Measurements from ENCODE around the gene EFNA5. TPM values are rescaled to one million over a fixed set of nuclear protein-coding genes. Genes with fewer than 3 reads are reported as not detected.
"Not testable (repeated sequence)": the region's sequence is repeated elsewhere in the genome, so short reads cannot be mapped to it uniquely, and the experiment has no call there.

The EFNA5 gene
- total RNA-seq, 1 donor from 2014 or later: 0.23 TPM

DNA sequence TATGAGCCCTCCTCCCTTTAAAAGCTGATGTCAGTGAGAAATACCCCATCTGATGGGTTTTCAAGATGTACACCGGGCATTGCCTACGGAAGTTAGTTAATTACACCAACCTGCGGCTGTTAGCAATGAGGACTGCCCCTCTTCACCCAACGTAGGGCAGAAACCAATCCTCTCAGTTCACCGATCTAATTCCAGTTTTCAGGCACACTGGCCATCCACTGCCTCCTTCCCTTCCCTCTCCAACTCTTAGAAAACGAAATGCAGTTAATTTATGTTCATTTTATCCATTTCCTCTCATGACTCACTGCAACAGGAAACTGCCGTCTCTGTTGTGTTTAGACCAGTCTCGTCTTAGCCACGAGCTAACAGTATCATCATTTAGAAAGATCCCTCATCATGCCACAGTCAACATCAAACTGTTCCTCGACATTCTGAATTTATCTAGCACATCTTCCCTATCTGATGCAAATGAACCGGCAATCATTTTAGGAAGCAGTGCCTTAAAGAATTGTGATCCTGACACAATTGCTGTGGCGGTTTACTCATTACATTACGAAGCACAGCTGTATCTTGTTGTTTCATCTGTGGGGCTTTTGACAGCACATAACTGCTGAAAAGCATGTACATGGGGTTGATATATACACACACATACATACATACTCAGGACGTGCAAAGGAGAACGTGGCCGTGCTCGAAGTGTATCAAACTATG, 168.6 kb downstream of the EFNA5 start:
- intact Hi-C loops (cut with micrococcal nuclease): loop anchor here (2.0 to 10.0 kb wide), 3 partner anchors 15 to 117 kb away; no protein-coding TSS in a partner anchor

DNA sequence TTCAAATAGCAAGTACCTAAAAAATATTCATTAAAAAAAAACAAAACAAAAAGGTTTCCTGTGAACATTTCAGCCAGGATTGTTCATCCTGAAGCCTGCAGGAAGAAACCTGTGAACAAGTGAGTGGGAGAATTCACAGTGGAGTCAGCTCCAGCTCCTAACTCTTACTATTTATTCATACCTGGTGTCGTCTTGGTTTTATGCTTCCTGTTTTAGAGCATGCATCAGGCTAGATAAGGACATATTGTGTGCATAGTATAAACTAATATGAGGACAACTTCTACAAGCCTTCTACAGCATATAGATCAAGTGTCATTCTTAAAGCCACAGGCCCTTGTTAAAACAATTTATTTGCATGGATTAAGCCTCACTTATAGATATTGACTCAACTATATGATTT, 169.9 kb downstream of the EFNA5 start:
- intact Hi-C loops (cut with micrococcal nuclease): loop anchor here (5.0 to 10.0 kb wide), 2 partner anchors 71 to 116 kb away; no protein-coding TSS in a partner anchor

DNA sequence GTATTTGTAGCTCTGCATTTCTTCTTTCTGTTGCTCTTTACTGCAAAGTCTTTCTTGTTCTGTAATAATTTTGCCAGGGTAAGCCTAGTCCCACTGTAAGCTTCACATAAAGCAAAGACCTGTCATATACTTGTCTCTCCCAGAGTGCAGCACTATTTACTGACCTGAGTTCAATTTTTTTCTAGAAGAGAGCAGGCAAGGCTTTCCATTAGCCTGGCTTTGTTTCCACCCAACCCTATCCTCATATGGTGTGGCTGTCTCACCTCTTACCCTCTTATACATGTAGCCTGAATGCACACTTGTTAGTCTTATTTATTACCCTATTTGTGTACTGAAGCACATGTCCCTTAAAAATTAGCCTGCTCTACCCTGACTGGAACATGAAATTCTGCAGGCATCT, 170.4 kb downstream of the EFNA5 start:
- intact Hi-C loops (cut with micrococcal nuclease): loop anchor here (5.0 to 10.0 kb wide), 2 partner anchors 72 to 116 kb away; no protein-coding TSS in a partner anchor

DNA sequence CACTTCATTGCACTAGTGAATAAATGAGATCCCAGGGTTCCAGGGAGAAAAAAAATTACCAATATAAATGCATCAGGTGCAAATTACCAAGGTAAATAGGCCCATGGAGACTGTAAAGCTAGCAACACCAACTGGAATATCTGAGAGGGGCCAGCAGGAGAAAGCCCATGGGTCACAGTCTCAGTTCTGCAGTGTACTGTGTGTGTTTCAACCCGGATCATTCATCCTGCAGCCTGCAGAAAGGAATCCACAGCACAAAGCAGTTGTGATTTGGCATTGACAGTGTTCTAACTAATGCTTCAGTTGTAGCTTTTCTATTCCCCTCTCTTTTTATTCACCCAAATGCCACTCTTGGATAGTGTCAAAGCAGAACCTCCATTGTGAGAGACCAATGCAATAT, 171.0 kb downstream of the EFNA5 start:
- intact Hi-C loops (cut with micrococcal nuclease): loop anchor here (5.0 to 10.0 kb wide), 2 partner anchors 73 to 115 kb away; no protein-coding TSS in a partner anchor

DNA sequence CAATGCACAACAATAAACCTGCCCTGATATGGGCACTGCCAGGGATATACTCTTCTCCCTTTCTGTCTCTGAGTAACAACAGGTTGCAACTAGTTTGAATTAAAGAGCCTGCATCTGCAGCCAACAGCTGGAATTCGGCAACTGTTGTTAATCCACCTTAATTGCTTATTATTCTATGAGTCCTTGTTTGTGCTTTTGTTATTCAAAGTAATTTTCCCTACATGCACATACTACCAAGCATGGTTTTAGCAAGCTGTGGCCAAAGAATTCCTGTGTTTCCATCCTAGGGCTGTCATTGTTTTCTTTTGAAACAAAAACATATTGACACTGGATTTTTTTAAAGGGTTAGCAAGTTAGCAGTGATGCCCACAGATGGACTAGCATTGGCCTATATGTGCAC, 171.5 kb downstream of the EFNA5 start:
- intact Hi-C loops (cut with micrococcal nuclease): no loop called here

DNA sequence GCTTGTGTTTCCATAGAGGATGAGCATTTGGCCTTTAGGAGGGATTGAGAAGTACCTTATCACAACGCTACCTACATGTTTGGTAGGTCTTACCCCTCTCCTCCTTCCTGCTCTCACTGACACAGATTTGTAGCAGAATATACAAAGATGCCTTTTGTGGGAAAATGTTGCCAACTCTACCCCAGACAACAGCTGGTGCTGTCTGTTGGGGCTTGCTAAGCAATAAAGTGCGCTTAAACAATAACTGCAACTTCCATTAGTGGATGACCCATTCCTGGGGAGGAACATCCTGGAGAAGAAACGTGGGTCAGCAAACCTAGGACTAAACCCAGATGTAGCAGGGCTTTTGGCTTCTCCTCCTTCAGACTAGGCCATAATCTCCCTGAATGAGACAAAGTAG, 174.3 kb downstream of the EFNA5 start:
- intact Hi-C loops (cut with micrococcal nuclease): no loop called here

DNA sequence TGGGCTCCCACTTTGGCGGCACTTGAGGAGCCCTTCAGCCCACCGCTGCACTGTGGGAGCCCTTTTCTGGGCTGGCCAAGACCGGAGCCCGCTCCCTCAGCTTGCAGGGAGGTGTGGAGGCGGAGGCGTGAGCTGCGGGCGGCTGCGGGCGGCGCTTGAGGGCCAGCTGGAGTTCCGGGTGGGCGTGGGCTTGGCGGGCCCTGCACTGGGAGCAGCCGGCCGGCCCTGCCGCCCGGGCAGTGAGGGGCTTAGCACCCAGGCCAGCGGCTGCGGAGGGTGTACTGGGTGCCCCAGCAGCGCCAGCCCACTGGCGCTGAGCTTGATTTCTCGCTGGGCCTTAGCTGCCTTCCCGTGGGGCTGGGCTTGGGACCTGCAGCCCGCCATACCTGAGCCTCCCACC, 176.6 kb downstream of the EFNA5 start:
- intact Hi-C loops (cut with micrococcal nuclease): not testable (repeated sequence)

DNA sequence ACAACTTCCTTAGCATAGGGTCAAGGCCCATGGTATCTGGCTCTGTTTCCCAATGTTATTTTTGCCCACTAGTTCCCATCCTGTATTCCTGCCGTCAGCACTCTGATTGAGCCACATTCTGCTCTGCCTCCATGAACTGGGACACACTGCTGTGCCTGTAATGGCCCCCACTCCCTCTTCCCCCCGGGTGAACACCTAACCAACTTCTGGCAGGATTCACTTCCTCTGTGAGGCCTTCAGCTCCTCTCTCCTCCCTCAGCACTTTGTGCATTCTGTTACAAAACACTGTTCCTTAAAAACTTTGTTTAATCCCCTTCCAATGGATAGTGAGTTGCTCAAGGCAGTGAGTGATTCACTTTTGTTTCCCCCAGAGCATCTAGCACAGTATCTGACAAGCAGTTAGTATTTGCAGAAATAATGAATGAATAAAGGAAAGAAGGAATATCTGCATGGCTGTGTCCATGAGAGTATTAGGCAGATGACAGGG, 183.6 kb downstream of the EFNA5 start:
- intact Hi-C loops (cut with micrococcal nuclease): loop anchor here (2.0 to 10.0 kb wide), 2 partner anchors 16 to 188 kb away; partner anchors contain the start of gene EFNA5

DNA sequence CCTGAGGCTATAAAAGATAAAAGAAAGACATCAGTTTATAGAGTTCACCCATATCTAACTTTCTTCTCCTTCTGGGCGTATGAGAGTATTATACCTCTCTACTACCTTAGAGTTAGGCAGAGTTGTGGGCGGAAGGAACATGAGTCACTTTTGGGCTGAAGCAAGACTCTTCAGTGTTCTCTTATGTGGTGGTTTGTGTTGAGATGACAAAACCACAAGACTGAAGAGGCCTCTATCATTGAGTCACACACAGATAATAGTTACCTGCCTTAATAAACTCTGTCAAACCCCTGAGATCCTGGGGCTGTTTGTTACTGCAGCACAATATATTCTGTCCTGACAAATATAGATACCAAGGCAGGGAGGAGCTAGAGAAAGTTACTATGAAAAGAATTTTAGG, 184.2 kb downstream of the EFNA5 start:
- intact Hi-C loops (cut with micrococcal nuclease): loop anchor here (2.0 to 10.0 kb wide), 2 partner anchors 16 to 188 kb away; partner anchors contain the start of gene EFNA5

DNA sequence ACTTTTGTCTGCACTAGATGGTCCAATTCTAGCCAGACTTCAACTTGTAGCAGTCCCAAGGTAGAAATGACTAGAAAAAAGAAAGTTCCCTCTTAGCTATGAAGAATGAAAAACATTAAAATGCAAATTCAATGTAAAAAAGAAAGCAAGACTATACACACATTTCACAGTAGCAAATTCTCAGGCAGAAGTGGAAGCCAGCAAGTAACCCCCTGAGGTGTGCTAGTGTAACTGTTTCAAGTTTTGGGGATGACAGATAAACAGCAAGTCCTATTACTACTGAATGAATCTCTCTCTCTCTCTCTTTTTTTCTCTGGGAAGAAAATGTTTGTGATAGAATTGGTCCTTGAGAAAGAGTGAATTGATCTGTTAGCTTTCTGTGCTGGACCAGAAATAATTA, 185.6 kb downstream of the EFNA5 start:
- intact Hi-C loops (cut with micrococcal nuclease): loop anchor here (10.0 kb wide), 1 partner anchor 190 kb away; the partner anchor contains the start of gene EFNA5

DNA sequence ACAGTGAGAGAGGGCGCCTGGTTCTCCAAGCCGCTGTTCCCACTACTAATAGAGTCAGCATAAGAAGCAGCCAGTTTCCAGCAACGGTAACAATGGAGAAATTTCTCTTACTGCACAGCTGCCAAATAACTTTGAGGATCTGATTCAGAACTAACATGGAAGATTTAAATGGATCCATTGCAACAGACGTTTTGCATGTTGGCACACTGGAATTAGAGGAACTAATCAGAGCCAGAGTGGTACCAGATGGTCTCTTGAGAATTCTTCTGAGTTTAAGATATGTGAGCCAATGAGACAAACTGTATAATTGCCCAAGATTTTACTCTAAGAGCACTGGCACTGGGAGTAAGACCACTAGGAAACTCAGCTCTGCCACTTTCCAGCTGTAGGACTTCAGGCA, 186.5 kb downstream of the EFNA5 start:
- intact Hi-C loops (cut with micrococcal nuclease): loop anchor here (10.0 kb wide), 1 partner anchor 191 kb away; the partner anchor contains the start of gene EFNA5

DNA sequence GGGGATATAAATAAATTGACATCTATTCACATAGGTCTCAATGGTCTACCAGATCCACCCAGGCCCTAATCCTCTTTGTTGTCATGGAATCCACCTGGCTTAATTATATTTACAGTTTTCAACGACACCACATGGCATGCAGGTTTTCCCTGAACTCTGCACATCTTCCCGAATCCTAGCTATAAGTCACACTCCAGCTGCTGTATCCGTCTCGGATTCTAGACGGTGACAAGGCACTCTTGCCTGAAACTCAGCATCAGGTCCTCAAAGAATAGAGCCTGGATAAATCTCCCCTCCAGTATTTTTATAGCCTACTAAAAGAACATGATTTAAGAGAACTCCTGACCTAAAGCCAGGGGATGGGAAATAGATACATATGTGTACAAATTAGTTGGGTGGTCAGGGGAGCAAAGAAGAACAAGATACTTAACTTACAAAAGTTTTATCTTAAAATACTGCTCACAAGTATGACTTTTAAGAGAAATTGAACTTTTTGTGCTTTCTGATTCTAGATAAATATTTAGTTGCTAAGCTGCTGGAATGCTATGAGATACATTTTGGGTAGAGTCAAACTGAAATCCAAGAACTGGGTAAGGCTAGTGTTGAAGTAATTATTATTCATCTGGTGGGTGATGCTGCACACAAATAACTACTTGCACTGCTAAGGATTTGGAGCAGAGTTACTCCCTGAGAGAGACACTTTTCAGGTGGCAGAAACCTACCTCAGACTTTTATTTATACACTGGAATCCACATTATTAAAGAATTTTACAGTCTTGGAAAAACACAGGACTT, 187.3 kb downstream of the EFNA5 start:
- intact Hi-C loops (cut with micrococcal nuclease): loop anchor here (10.0 kb wide), 1 partner anchor 191 kb away; the partner anchor contains the start of gene EFNA5

DNA sequence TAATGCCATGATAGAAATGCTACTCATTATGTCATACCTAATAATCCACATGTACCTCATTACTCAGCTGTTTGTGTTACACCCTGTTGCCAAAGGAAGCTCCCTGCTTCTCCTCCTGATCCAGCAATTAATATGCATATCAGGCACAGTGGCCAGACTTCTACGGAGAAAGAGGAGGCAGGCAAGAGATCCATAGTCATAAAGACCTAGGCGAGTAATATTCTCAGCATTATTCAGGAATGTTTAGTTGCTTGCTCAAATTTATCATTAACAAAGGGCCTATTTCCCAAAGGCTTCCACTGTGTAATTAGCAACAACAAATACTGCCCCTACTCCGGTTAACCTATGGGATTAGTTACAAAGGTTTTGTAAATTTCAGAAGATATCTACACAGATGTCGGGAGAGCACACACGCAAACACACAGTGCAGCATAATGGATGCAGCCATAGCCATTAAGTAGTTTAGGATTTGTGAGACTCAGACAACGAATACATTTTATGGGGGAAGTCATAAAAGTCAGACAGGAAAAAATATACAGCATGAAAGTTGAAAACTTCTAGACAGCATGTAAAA, 192.6 kb downstream of the EFNA5 start:
- intact Hi-C loops (cut with micrococcal nuclease): loop anchor here (5.0 kb wide), 1 partner anchor 91 kb away; no protein-coding TSS in a partner anchor

DNA sequence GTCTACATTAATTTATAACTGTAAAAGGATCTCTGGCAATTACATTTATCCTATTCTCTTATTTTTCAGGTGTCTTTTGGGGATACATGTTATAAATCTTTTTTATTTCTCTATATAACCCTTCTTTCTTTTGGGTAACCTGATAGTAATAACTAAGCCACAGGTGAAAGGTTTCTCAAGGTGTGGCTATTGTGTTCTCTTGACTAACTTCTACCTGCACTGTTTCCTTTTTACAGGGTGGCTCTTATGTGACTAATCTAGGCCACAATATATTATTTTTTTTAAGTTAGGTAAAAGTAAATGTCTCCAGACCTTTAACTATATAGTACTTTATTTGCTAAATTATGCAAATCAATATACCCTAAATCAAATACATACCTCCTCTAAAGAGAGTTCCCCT, 193.2 kb downstream of the EFNA5 start:
- intact Hi-C loops (cut with micrococcal nuclease): loop anchor here (5.0 kb wide), 1 partner anchor 90 kb away; no protein-coding TSS in a partner anchor

DNA sequence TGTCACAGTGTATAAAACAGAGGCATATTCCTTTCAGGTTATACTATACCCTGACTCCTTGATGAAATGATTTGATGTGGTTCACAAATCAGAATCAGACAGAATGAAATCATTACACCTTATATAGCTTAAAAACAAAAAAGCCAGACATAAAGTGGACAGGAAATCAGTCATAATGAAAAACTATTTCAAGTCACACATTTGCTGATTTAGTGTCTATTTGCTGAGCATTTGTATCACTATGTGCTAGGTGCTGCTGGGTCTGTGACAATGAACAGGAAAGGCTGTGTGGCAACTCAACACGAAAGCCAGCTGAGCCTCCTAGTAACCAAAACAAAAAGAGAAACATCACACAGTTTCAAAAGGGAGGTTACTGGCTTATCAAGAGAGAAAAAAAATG, 194.0 kb downstream of the EFNA5 start:
- intact Hi-C loops (cut with micrococcal nuclease): loop anchor here (5.0 kb wide), 1 partner anchor 89 kb away; no protein-coding TSS in a partner anchor

DNA sequence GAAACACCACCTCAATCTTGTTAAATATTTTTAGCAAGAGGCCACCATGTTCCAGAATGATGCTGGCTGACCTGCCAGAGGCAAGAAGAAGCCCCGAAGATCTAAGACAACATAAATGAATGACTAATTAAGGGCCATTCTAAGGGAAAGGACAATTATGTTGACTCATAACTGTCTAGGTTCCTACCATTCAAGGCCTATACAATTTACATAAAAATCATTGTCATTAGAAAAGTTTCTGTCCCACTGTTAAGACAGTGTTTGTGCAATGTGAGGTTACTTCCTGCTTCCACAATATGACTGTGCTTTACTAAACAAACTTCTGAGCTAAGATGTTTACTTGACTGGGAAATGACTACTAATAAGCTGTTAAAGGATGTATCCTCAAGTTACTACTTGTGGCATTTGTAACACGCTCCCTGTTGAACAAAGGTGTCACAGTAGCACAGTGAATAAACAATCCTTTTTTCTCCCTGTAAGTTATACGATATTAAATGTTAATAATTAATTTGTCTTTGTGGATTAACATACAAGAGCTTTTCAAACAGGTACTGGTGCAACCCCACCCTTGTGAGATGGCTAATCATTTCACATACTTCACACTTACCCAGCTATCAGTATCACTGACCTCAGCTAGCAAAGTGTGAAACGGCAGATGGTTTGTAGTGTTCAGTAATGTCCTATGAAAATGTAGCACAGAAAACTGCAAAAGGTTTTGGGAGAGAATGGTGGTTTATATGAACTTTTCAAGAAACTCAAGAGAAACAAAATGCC, 195.8 kb downstream of the EFNA5 start:
- intact Hi-C loops (cut with micrococcal nuclease): loop anchor here (5.0 kb wide), 1 partner anchor 88 kb away; no protein-coding TSS in a partner anchor

DNA sequence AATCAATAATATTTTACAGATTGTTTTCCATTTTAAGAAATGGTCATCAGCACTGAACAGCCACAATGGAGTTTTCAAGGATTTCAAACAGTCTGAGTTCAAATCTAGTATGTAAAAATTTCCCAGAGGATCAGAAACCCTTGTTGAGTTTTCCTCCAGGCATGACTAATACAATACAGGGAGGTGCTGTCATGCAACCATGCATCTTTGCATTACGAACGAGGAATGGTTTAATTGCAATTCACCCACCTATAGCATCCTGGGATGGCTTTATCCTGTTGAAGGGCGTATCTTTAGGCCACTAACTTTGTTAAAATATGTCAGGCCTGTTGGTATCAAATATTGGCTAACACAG, 196.4 kb downstream of the EFNA5 start:
- intact Hi-C loops (cut with micrococcal nuclease): no loop called here

DNA sequence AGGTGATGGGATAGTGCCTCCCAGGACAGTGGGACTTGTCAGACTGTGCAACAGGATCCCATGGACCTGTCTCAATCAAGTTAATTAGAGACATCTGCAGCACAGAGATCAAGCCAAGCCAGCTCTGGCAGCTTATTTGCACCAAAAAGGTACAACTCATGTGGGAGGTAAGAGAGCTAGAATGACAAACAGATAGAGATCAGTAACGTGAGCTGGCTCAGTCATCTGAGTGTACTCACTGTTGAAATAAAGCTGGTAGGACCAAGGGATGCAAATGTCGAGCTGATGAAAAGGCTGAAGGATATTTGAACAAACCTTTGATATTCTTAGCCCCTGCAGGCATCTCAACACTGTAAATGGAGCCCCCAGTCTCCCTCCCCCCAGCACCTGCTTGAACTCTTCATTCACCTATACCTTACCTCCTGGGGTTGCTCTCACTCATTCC, 198.1 kb downstream of the EFNA5 start:
- intact Hi-C loops (cut with micrococcal nuclease): no loop called here

DNA sequence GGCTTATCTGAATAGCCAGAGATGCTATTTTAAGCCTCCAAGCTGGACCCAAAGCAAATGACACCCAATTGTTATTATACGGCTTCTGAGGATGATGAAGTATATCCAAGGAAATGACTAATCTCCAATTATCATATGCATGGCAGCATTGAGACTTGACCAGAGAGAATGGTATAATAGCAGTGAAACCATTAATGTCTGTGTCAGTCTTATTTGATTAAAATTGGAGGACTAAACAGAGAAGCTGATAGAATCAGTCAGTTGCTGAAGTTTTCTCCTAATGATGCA, 200.5 kb downstream of the EFNA5 start:
- intact Hi-C loops (cut with micrococcal nuclease): no loop called here

DNA sequence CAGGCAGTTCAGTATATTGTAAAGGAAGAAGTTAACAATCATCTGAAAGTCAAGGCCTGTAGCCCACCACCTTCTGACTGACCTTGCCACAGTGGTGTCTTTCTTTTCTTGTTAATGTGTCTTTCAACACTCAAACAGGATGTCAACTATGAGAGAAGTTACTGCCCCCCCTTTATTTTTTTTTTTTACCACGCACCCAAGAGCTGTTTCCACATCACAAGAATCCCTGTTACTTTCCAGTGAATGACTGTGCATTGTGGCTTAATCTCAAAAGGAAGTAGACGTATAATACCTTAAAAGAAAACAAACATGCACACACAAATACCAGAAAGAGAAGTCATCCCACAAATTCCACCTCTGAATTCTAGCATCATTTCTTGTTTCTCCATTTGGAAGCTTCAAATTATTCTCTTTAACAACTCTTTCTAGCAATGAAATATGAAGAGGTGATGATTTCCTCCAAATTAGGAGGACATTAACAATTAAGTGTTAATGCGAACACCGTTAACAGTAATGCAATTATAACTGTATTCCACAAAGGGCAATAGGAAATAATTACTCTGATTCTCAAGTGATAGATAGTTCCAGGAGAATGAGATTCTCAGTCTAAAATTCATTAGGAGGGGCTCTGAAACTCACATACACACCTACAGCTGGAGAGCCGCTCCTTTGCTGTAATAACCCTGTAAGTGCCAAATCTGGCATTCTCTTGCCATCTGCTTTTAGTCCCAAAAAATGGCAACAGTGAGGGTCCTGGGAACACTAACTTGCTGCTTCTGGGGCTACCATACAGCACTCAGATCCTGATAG, 201.0 kb downstream of the EFNA5 start:
- intact Hi-C loops (cut with micrococcal nuclease): no loop called here

Data from T-helper 2 cell treated with Interferon-gamma antibody and Interleukin-4, amounts not matched to agents 100 ng/mL and 5 ng/mL, for 36 hours (primary cell).